Erythroblast (primary cell): ENCODE measurements around the gene IL3.

Experiments
- GATA1 ChIP-seq: IDR thresholded peaks from 2 replicates; pipeline ENCODE4 v1.6.1; 2011; ENCODE audit warnings: low read depth, mild to moderate bottlenecking, control low read depth, low read length, moderate library complexity
- POLR2A ChIP-seq: IDR thresholded peaks from 2 replicates; pipeline ENCODE4 v1.6.1; 2011; ENCODE audit warnings: mild to moderate bottlenecking, low read length

DNA sequence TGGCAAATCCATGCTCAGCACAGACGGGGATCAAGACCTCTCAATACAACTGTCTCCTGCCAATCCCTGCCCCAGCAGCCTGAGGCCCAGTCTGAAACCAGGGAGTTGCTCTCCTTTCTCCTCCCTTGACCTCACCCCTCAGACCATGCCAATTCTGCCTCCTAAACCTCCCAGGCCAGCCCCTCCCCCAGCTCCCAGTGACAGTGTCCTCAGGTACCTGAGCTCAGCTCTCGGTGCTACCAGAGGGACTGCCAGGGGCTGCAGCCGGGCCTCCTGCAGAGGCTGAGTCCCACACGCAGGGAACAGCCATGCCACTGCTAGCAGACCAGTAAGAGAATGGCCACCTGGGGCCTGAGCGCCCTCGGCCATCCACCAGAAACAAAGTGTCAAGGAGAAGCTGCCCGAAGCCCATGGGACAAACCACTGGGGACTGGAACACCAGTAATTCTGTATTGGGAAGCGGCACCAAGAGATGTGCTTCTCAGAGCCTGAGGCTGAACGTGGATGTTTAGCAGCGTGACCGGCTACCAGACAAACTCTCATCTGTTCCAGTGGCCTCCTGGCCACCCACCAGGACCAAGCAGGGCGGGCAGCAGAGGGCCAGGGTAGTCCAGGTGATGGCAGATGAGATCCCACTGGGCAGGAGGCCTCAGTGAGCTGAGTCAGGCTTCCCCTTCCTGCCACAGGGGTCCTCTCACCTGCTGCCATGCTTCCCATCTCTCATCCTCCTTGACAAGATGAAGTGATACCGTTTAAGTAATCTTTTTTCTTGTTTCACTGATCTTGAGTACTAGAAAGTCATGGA is 557 bp upstream of the IL3 start:
- TF ChIP-seq POLR2A = no peak
- no peak for TF ChIP-seq GATA1
